Epithelial cell of esophagus (primary cell): ENCODE measurements around the gene SEC31A.

Experiments
- DNase-seq: peaks from one replicate; pipeline ENCODE4 v3.0.0; 2010; ENCODE audit warnings: low read depth
- H3K4me3 ChIP-seq: 2 replicates; pipeline ENCODE4 v1.5.1; 2011; ENCODE audit warnings: mild to moderate bottlenecking, low read length, control low read depth
- CTCF ChIP-seq: IDR thresholded peaks from 2 replicates; pipeline ENCODE4 v1.5.1; 2011; ENCODE audit warnings: low read depth, mild to moderate bottlenecking, low read length, control low read depth, inconsistent platforms; ENCODE audit not compliant: insufficient read depth; ENCODE audit errors: missing control alignments

Gene SEC31A

DNA sequence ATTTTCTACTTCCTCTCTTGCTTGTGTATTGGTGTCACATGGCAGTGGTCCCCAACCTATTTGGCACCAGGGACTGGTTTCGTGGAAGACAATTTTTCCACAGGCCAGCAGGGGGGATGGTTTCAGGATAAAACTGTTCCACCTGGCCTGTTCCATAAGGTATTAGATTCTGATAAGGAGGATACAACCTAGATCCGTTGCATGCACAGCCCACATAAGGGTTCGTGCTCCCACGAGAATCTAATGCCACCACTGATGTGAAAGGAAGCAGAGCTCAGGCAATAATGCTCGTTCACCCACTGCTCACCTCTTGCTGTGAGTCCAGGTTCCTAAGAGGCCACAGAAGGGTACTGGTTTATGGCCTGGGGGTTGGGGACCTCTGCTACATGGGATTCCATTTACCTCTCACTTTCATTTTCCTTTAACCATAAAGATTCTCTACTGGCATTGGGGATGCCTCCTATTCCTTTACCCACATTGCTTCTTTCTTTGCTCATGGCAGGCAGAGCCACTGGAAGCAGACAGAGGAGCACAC is 38.1 kb downstream of the SEC31A start:
- no peak for TF ChIP-seq CTCF
- no peak overlapping the region for H3K4me3 ChIP-seq
- no peak for DNase-seq

GRCh38 chr4:82851885-82852750 is 38.8 kb downstream of the SEC31A start:
- no peak overlapping the region for H3K4me3 ChIP-seq
- TF ChIP-seq CTCF, result peak; percentile 44
- DNase-seq, result peak; percentile 42

DNA sequence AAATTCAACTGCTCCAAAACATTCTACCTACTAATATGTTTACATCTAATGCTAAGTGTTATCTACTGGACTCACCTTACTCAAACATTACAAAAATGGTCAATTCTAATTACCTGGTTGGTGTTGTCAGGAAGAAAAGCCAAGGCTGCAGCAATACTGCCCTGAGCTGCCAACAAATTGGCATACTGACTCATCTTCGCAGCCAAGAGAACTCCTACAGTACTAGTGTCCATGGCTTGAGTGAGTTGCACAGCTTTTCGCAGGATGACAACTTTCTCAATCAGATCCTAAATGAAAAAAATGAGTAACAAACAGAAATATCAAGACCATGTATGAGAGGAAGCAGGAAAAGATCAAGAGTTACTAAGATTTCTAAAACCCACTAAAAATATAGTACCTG is 39.6 kb downstream of the SEC31A start:
- TF ChIP-seq CTCF, result no peak
- no peak overlapping the region for H3K4me3 ChIP-seq

GRCh38 chr4:82850684-82851083 is 40.3 kb downstream of the SEC31A start:
- no peak for TF ChIP-seq CTCF
- no peak overlapping the region for H3K4me3 ChIP-seq
- no peak for DNase-seq

More for the DNA sequence above, 39.6 kb downstream of the SEC31A start:
- DNase-seq, result peak; percentile 50

DNA sequence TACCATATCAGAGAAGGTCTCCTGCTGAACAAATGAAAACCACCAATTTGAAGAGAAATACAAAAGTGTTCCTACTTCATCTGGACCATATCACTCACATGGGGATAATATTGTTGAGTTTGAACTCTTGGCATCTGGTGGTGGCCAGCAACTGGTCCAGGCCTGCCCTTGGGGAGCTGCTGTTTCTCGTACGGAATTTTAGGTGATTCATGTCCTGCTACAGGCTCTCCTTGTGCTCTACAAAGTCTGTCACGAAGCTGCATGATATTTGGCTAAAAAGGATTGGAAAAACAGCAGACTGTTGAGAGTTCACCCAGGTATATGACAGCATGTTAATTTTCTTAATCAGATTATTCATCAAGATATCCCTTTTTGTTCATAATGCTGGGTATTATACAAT is 42.2 kb downstream of the SEC31A start:
- DNase-seq, result peak; percentile 74
- H3K4me3 ChIP-seq, result no peak overlapping the region
- TF ChIP-seq CTCF, result no peak

- peak; percentile 38 for TF ChIP-seq CTCF
- H3K4me3 ChIP-seq, result no peak overlapping the region
- DNase-seq, result no peak
These were observed 48.4 kb downstream of the SEC31A start for GRCh38 chr4:82842593-82842992.
